ENCODE measurements around the gene TSC2.

GRCh38 chr16:2028620-2029220 is 19.1 kb upstream of the TSC2 start:
- TF ChIP-seq CTCF (IDR thresholded peaks at IDR 0.05; ENCODE audit: poor library complexity, severe bottlenecking) (no peak), TAF1 (IDR thresholded peaks at IDR 0.05; ENCODE audit: low read depth) (no peak), POLR2AphosphoS5 (IDR thresholded peaks at IDR 0.05) (no peak), SMC3 (conservative IDR thresholded peaks at IDR 0.05; ENCODE audit: poor library complexity) (no peak), REST (IDR thresholded peaks at IDR 0.05; ENCODE audit: borderline replicate concordance) (no peak), RAD21 (conservative IDR thresholded peaks at IDR 0.05) (no peak), EP300 (conservative IDR thresholded peaks at IDR 0.05; ENCODE audit: poor library complexity, severe bottlenecking) (no peak)
